Upper lobe of left lung (tissue), 6 donors: ENCODE results near the gene SEPTIN5. TPM values are rescaled to one million over a fixed set of nuclear protein-coding genes. Genes with fewer than 3 reads are reported as not detected.
A peak's percentile ranks its signal among the peaks of the same experiment; 100 is the strongest.

Experiments
- ATAC-seq, 2 donors: fragments of 200-7000 bp; cut with Tn5 transposase; one replicate each; pipeline ENCODE4 v1.9.1; 2022; ENCODE audit warnings: mild to moderate bottlenecking in 2 of 2, moderate library complexity in 2 of 2; ENCODE audit not compliant: low FRiP score in 2 of 2
- DNase-seq, 2 donors: peaks; one replicate each; pipeline ENCODE4 v3.0.0-alpha.2; 2019 to 2020
- H3K27ac ChIP-seq, 4 donors: fragments of 200-600 bp; sonication (generic); one replicate each; pipeline ENCODE4 v1.5.1; 2016 to 2019
- H3K27me3 ChIP-seq, 4 donors: fragments of 200-600 bp; sonication (generic); one replicate each; pipeline ENCODE4 v1.5.1; 2017 to 2019
- H3K36me3 ChIP-seq, 4 donors: fragments of 200-600 bp; sonication (generic); one replicate each; pipeline ENCODE4 v1.5.1; 2016 to 2019
- H3K4me1 ChIP-seq, 4 donors: fragments of 200-600 bp; sonication (generic); one replicate each; pipeline ENCODE4 v1.5.1; 2018 to 2019
- H3K4me3 ChIP-seq, 4 donors: fragments of 200-600 bp; sonication (generic); one replicate each; pipeline ENCODE4 v1.5.1; 2017 to 2019; ENCODE audit warnings: mild to moderate bottlenecking in 2 of 4, moderate library complexity in 1 of 4
- H3K9me3 ChIP-seq, 4 donors: fragments of 200-600 bp; sonication (generic); one replicate each; pipeline ENCODE4 v1.5.1; 2018 to 2019
- CTCF ChIP-seq, 6 experiments: fragments of 450-650 bp in 4 of 6; fragments of 200-600 bp in 2 of 6; sonication (generic) in 2 of 6; IDR thresholded peaks; one replicate each; pipeline ENCODE4 v1.5.1; 2016 to 2019; ENCODE audit warnings: antibody characterized with exemption in 6 of 6
- EP300 ChIP-seq, 4 donors: sonication (generic); formaldehyde crosslinking; IDR thresholded peaks; one replicate each; pipeline ENCODE4 v1.5.1; 2017; ENCODE audit warnings: antibody characterized with exemption in 4 of 4, control low read depth in 2 of 4
- POLR2A ChIP-seq, 4 donors: fragments of 450-650 bp; IDR thresholded peaks; one replicate each; pipeline ENCODE4 v1.5.1; 2016 to 2017; ENCODE audit warnings: antibody characterized with exemption in 4 of 4, mild to moderate bottlenecking in 2 of 4
- POLR2AphosphoS5 ChIP-seq, 2 donors: sonication (generic); formaldehyde crosslinking; IDR thresholded peaks; one replicate each; pipeline ENCODE4 v1.5.1; 2017; ENCODE audit warnings: antibody characterized with exemption in 2 of 2
- WGBS, 2 donors: methylation state at CpG; one replicate each; pipeline ENCODE4 v1.1.5; 2017 to 2018; 5-methylcytosine and 5-hydroxymethylcytosine counted together
- total RNA-seq, 6 donors: library from RNA; depleted of rRNA in 4 of 6; stranded (reverse); fragments of >200 nt in 4 of 6; gene quantifications; one replicate each; pipeline versions ENCODE4 v1.1.0 to v1.2.1, GENCODE V29; 2016 to 2021
- donor health status: DM: no; HTN: no; CAD: no; lungs with moderate emphysema.
- donor health status: DM: no; HTN: yes; CAD: no; lungs with severe emphysema.

Gene SEPTIN5
- total RNA-seq, 6 donors from 2014 or later = 6.0 to 30.0 (median 17.1) TPM

DNA sequence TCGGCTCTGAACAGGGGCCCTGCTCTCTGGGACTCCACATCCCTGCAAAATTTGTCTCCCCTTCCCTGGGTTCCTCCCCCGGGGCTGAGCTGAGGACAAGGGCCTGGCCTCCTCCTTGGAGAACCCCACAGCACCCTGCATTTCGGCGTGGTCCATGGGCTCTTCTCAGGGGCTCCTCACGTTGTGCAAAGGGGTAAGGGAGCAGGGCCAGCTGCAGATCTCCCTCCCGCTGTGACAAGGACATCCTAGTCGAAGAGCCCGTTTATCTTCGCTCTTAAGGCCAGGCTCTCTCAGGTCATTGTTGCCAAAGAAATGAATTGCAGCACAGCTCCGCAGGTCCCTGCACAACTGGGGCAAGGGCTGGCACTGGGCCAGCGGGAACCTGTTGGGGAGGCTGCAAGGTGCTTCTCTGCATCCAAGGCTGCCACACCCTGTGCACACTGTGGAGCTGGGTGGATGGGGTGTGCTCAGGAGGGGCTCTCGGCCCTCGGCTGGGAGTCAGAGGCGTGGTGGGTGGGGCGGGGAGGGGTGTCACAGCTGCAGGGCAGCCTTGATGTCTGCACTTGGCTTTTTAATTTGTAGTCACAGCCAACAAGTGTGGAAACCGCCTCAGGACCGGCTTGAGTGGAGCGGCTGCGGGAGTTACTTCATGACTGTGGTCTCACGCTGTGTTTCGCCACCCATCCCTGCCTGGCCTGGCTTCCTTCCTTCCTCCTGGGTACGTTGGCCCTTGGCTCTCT lies 26.6 kb upstream of the SEPTIN5 start:
- DNase-seq = peak; percentile 66 to 82
- H3K27me3 ChIP-seq = peaks cover 0 to 2% (median 0%) of the 10 kb centered on the region in 4 donors
- peaks cover 0 to 20% (median 3%) of the 10 kb centered on the region in 4 donors for H3K4me1 ChIP-seq
- peak overlapping the region in 1 of 4 donors; percentile 64 for H3K27ac ChIP-seq
- H3K4me3 ChIP-seq = no peak overlapping the region
- no peak for TF ChIP-seq POLR2AphosphoS5 (IDR thresholded peaks at IDR 0.05)
- TF ChIP-seq POLR2A (IDR thresholded peaks at IDR 0.05) = no peak
- TF ChIP-seq EP300 (IDR thresholded peaks at IDR 0.05) = no peak
- TF ChIP-seq CTCF (IDR thresholded peaks at IDR 0.05) = no peak
- WGBS, 2 donors = 53 to 55% methylated on average over 11 to 22 of the region's 22 CpGs
- no peaks in the 10 kb centered on the region for H3K9me3 ChIP-seq
- peak; percentile 63 to 71 for ATAC-seq
- no peaks in the 10 kb centered on the region for H3K36me3 ChIP-seq

DNA sequence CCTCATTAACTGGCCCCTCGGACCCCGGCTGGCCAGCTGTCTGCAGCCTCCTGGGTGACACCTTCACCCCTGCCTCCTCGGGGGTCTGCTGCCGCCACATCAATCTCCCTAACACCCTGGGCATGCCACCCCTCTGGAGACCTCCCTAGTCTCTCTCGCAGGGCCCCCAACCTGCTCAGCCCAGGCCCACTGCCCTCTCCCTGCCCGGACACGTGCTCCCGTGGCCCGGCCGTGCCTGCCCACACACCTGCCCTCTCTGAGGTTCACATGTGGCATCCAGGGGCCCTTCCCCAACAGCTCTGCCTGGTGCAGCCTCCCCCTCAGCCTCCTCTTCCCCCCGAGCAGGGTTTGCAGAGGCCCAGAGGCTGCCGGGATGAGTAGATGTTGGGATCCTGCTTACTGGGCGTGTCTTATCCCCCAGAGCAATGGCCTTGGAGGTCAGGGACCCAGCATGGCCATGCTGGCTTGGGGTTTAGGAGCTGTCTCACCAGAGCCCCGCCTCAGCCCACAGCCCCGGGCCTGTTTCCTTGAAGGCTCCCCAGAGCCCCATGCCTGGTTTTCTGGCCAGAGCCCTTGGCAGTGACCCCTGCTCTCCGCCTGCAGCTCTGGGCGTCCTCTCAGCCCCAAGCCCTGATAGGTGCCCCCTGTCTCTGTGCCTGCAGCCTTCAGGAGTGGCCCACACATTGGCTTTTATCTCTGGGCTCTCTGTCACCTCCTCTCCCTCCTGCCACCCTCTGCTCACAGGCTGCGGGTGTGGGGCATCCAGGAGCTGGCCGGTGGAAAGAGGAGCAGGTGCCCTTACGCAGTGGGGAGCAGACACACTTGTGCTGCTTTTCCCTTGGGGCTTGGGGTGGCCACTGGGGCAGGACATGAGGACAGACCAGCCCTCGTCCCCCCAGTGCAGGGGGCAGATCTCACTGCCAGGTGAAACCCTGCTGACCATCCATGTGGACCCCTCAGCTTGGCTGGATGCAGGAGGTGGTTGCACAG lies 25.7 kb upstream of the SEPTIN5 start:
- Histone ChIP-seq H3K36me3 (no peaks in the 10 kb centered on the region), H3K27me3 (peaks cover 0 to 2% (median 0%) of the 10 kb centered on the region in 4 donors), H3K4me1 (peaks cover 0 to 20% (median 3%) of the 10 kb centered on the region in 4 donors), H3K27ac (peak overlapping the region in 2 of 4 donors; percentile 35 to 64), H3K9me3 (no peaks in the 10 kb centered on the region), H3K4me3 (no peak overlapping the region)
- peak; percentile 31 to 56 for ATAC-seq
- 53 to 66% methylated on average over 16 to 21 of the region's 21 CpGs for WGBS, 2 donors
- TF ChIP-seq CTCF (IDR thresholded peaks at IDR 0.05) = no peak
- no peak for TF ChIP-seq EP300 (IDR thresholded peaks at IDR 0.05)
- no peak for TF ChIP-seq POLR2AphosphoS5 (IDR thresholded peaks at IDR 0.05)
- no peak for TF ChIP-seq POLR2A (IDR thresholded peaks at IDR 0.05)
- DNase-seq = peak in 1 of 2 donors; percentile 61

- Histone ChIP-seq H3K27me3 (peaks cover 0 to 2% (median 0%) of the 10 kb centered on the region in 4 donors), H3K27ac (no peak overlapping the region), H3K4me3 (no peak overlapping the region), H3K4me1 (peaks cover 0 to 20% (median 3%) of the 10 kb centered on the region in 4 donors), H3K36me3 (no peaks in the 10 kb centered on the region), H3K9me3 (no peaks in the 10 kb centered on the region)
- DNase-seq (no peak), ATAC-seq (no peak)
- TF ChIP-seq EP300 (IDR thresholded peaks at IDR 0.05) (no peak), POLR2AphosphoS5 (IDR thresholded peaks at IDR 0.05) (no peak), CTCF (IDR thresholded peaks at IDR 0.05) (no peak), POLR2A (IDR thresholded peaks at IDR 0.05) (no peak)
- 60 to 86% methylated on average over 4 to 15 of the region's 15 CpGs for WGBS, 2 donors
These were observed 24.9 kb upstream of the SEPTIN5 start for GRCh38 chr22:19689408-19689807.

DNA sequence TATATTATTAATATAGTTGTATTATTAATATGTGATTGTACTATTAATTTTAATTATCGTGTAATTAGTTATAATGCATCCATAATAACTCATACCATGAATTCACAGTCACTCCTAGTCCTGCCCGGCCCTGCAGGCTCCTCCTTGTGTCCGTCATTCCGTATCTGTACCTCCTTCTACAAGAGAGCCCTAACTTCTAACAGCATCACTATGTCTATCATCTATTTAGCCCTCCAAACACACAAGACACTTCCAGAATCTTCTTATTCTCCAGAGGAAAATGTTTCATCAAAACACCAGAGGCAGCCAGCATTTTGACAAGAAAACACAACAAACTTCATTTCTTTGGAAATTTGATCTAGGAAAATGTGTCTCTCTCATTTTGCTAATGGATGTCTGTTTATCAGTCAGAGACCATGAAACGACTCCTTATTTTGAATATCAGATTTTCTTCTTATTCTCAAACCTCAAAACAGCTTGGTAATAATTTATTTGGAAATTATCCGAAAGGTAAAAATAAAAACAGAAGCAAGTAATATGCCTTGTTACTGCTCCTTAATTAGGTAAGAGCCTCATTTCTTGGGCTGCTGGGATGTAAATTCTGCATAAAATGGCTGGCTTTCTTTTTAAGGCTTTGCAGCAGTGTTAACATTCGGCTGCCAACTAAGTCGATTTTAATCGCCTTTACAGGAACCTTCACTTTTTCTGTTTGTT lies 23.1 kb upstream of the SEPTIN5 start:
- Histone ChIP-seq H3K36me3 (no peaks in the 10 kb centered on the region), H3K27me3 (peaks cover 0 to 2% (median 0%) of the 10 kb centered on the region in 4 donors), H3K27ac (peak overlapping the region in 2 of 4 donors; percentile 24 to 32), H3K4me1 (peaks cover 0 to 20% (median 3%) of the 10 kb centered on the region in 4 donors), H3K4me3 (peak overlapping the region in 1 of 4 donors; percentile 0), H3K9me3 (no peaks in the 10 kb centered on the region)
- 65 to 66% methylated on average over 9 of the region's 9 CpGs for WGBS, 2 donors
- DNase-seq (no peak), ATAC-seq (no peak)
- TF ChIP-seq EP300 (IDR thresholded peaks at IDR 0.05) = no peak
- no peak for TF ChIP-seq POLR2AphosphoS5 (IDR thresholded peaks at IDR 0.05)
- no peak for TF ChIP-seq CTCF (IDR thresholded peaks at IDR 0.05)
- TF ChIP-seq POLR2A (IDR thresholded peaks at IDR 0.05) = no peak
